GM21423 (cell line): ENCODE results near the gene SMARCA2.
"Not testable (repeated sequence)": the region's sequence is repeated elsewhere in the genome, so short reads cannot be mapped to it uniquely, and the experiment has no call there.

Experiments used
- ATAC-seq: cut with Tn5 transposase; IDR thresholded peaks from one replicate; pipeline ENCODE4 v1.9.1; 2021; ENCODE audit warnings: mild to moderate bottlenecking, moderate library complexity; ENCODE audit not compliant: unreplicated experiment

Gene SMARCA2

GRCh38 chr9:2134391-2134790 lies 119.2 kb downstream of the SMARCA2 start:
- no peak for ATAC-seq

GRCh38 chr9:2138646-2139045 lies 123.5 kb downstream of the SMARCA2 start:
- no peak for ATAC-seq

- ATAC-seq, result no peak
These were observed 125.6 kb downstream of the SMARCA2 start for GRCh38 chr9:2140600-2141223.

- no peak for ATAC-seq
These were observed 127.1 kb downstream of the SMARCA2 start for GRCh38 chr9:2142212-2142611.

- no peak for ATAC-seq
These were observed 129.5 kb downstream of the SMARCA2 start for GRCh38 chr9:2144619-2145018.

- ATAC-seq, result no peak
These were observed 130.6 kb downstream of the SMARCA2 start for GRCh38 chr9:2145746-2146145.

GRCh38 chr9:2146700-2147099 lies 131.6 kb downstream of the SMARCA2 start:
- not testable (repeated sequence) for ATAC-seq

DNA sequence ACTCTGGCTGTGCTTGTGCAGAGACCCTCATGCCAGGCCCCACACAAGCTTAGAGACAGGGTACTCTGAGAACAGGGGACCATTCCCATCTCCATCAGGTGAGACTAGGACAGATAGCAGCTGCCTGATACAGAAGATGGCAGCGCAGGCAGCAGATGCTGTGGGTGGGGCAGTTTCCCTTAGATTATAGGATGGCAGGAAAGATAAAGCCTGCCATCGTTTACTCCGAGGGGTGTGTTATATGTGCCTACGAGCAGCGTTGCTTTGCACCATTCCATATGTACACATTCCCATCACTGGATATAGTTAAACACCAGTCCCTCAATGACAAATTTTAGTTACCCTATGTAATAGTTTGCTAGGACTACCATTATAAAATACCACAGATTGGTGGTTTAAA lies 135.2 kb downstream of the SMARCA2 start:
- no peak for ATAC-seq

DNA sequence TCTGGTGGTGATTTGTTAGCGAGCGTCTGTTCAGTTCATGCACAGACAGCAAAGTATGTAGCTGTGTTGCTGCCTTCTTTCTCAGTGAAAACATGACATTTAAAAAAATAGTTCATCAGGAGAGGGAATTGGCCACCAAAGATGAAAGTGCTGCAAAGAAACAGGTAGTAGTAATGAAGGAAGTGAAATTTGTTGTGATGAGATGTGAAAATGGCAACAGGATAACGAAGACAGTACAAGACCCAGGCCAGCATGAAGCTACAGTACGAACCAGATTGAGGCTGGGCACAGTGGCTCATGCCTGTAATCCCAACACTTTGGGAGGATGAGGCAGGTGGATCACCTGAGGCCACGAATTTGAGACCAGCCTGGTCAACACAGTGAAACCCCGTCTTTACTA lies 136.0 kb downstream of the SMARCA2 start:
- ATAC-seq, result no peak

DNA sequence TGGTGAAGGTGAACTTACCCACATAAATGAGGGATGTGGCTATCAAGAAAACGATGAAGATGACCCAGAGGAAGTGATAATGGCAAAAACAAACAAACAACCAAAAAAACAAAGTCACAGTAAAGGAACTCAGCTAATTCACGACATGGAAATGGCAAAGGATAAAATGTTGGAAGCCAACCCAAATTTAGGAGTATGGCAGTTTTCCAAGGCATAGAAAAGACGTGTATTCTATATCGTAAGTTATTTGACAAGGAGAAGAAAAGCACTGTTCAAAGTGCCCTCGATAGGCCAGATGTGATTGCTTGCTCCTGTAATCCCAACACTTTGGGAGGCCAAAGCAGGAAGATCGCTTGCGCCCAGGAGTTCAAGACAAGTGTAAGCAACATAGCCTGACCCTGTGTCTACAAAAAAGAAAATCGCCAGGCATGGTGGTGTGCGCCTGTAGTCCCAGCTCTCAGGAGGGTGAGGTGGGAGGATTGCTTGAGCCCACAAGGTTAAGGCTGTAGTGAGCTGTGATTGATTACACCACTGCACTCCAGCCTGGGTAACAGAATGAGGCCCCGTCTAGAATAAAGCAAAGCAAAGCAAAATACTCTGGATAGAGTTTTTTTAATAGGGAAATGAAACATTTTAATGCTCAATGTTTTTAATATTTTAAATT lies 138.0 kb downstream of the SMARCA2 start:
- no peak for ATAC-seq

GRCh38 chr9:2153630-2154217 lies 138.6 kb downstream of the SMARCA2 start:
- ATAC-seq, result no peak

DNA sequence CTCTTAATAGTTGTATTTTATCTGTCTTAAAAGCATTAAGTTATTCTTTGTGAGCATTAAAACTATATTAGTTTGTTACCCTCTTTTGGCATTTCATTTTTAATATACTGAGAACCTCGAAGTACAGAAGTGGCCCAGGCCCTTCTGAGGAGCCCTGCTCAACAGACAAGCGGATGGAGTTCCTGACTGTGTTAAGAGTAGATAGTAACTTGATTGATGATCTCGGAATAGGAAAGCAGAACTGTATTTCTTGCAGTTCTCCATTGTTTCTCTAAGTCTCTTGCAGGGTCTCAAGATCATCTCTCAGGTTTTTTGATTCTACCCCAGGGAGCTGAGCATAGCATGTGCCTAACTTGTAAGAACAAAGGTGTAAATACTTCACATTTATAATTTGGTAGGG lies 139.6 kb downstream of the SMARCA2 start:
- ATAC-seq, result no peak

GRCh38 chr9:2155966-2156365 lies 140.8 kb downstream of the SMARCA2 start:
- ATAC-seq, result no peak

DNA sequence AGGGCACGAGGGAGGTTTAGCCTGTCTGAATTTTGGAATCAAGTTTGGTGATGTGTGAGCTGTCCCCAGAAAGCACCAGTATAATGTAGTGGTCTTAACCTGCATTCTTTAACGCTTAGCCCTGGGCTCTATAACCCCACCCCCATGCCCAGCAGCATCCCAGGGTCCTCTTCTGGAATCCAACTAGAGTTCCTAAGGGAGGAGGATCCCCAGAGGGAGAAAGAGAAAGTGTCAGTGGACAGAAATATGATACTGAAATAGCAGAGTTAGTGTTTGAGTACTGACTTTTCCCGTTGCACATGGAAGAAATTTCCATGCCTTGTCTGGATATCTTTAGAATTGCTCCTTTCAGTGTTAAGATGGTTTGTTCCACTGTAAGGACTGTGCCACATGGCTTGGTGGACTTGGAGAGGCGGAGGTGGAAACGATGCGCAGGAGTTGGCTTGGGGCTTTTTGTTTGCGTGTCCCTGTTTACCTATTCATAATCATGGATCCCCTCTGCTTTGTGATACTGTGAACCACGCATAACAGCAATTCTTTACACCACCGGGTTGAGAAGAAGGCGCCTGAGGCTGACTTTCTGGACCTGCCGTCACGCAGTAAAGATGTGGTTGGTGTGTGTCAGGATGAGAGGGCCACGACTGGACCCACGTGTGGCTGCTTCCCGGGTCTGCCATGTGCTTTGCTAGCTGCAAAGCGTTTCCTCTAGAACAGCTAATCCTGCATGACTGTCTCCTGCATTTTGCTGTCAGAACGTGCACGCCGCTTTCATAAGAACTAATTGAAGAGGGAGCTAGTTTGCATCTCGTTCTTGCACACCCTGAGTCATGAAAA lies 142.3 kb downstream of the SMARCA2 start:
- ATAC-seq, result peak; percentile 42

DNA sequence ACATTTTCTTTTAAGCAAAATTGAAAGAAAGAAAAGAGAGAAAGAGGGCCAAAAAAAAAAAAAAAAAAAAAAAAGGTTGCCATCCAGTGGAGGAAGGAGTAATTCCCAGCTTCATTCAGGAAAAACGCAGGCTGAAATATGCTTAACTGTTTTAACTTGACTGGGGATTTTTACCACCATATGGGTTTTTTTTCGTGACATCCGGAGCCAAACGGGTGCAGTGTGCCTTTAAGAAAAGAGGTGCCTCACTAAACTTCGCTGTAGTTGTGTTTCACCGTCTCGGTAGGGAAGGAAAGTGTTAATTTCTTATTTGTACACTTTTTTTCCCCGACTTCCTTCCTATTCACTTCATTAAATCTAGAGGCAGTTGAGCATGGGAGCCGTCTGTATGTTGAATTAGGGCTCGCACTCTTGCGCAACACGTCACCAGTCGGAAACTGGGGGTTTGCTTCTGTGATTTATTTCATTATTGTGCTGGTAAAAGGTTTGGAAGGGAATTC lies 143.0 kb downstream of the SMARCA2 start:
- peak; percentile 50 for ATAC-seq

DNA sequence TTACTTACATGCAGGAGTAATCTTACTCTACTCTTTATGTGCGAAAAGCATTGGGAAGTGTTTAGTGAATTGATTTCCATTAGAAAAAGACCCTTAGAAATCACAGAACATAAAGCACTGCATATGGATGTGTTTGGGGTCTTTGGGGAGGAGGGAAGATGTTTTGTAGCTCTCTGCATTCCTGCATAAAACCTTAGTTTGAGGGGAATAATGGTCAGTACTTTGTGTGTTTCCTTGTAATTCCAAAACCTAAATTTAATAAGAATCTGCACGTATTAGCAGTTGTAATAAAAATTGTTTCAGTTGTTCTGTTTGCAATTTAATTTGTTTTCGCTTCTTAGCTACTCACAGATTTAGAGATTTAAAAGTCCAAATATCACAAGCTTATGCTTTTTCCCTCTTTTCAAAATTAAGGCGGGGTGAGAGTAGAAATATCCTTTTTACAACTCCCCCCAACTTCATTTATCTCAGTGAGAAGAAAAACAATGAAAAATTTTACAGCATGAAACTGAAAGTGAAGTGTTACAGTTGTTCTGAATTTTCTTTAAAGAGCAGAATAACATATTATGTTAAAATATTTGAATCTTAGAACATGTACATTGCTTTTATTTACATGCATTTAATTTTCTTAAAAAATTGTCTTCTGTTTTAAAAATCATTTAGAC lies 143.8 kb downstream of the SMARCA2 start:
- ATAC-seq, result no peak

- no peak for ATAC-seq
These were observed 144.6 kb downstream of the SMARCA2 start for GRCh38 chr9:2159521-2160454.

DNA sequence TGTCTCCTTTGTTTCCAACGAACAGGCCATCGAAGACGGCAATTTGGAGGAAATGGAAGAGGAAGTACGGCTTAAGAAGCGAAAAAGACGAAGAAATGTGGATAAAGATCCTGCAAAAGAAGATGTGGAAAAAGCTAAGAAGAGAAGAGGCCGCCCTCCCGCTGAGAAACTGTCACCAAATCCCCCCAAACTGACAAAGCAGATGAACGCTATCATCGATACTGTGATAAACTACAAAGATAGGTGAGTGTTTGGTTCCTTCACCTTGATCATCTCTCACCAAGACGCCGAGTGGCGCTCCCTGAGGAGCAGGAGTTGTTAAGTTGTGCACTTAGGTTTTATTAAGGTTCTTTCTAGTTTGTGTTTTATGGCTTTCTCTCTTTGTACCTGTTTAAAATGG lies 146.5 kb downstream of the SMARCA2 start:
- ATAC-seq, result no peak

DNA sequence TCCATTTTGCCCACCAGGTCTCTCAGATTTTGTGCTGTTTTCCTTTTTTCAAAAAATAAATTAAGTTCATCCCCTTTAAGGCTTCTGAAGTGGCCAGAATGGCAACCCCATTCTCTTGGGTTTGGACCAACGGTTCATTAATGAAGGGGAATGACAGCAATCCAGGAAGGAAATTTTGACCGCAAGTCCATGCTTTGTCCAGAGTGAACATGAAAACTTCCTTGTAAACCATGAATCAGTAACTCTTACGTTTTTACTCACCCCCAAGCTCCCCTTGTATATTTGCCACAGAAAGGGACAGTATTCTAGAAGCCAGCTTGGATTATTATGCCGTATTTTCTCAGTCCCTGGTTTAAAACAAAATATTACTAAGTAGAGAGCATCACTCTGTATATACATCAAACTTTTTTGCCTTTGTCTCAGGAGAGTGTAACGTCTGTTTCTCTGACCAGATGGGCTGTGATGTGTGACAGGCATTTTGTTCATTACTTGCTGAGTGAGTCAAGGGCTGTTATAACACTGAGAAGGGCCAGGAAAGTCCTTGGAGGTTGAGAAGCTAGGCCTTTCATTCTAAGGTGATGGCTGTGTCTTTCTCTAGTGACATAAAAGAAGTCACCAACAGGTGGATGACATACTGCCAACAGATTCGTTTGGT lies 148.2 kb downstream of the SMARCA2 start:
- no peak for ATAC-seq
